HepG2 (cell line): Measurements from ENCODE around the gene PDK2. TPM values are rescaled to one million over a fixed set of nuclear protein-coding genes. Genes with fewer than 3 reads are reported as not detected.

Experiments used
- ATAC-seq: fragments of 200-7000 bp; cut with Tn5 transposase; 3 replicates; pipeline ENCODE4 v1.9.1; 2020; ENCODE audit warnings: mild to moderate bottlenecking, moderate library complexity
- BruUV-seq: library from RNA; stranded (reverse); fragments of 400-500 nt; replicated peaks from 2 replicates; lab custom pipeline; 2021; lab: Mats Ljungman, UMichigan
- CTCF ChIA-PET: fragments of 300-600 bp; formaldehyde crosslinking; extraction: SDS; loops from one replicate; lab custom pipeline; 2021; ENCODE audit warnings: low total read pairs, inconsistent platforms, low intra/inter-chr PET ratio; lab: Yijun Ruan, JAX
- POLR2A ChIA-PET: fragments of 350-600 bp; sonication (Branson Sonifier 250); formaldehyde crosslinking; loops from one replicate; lab custom pipeline; 2020; ENCODE audit warnings: antibody characterized with exemption, inconsistent platforms; lab: Yijun Ruan, JAX
- DNase-seq: peaks from one replicate; pipeline ENCODE4 v3.0.0-alpha.2; 2015; ENCODE audit warnings: low spot score
- FAIRE-seq: peaks from 3 replicates; lab custom pipeline; 2011; peaks lifted over from hg19 to GRCh38; lab: Jason Lieb, UNC
- H2AFZ ChIP-seq: one replicate; pipeline ENCODE4 v1.6.1; 2011; ENCODE audit warnings: low read length, inconsistent platforms
- H3K27ac ChIP-seq: fragments of 300-600 bp; 3 replicates; pipeline ENCODE4 v1.8.0; 2011; ENCODE audit warnings: mixed run types, mild to moderate bottlenecking, mixed read lengths, low read length, inconsistent platforms; ENCODE audit not compliant: insufficient read depth; ENCODE audit errors: extremely low read length
- H3K27me3 ChIP-seq, 2 experiments: fragments of 200-600 bp in 1 of 2; 2 replicates in 1 of 2; 3 replicates in 1 of 2; pipeline versions ENCODE4 v1.6.0 to v1.8.0; 2011; ENCODE audit warnings: low read length in 2 of 2, mild to moderate bottlenecking in 2 of 2, moderate library complexity in 2 of 2, inconsistent platforms in 1 of 2; ENCODE audit not compliant: insufficient read depth in 2 of 2, control insufficient read depth in 1 of 2
- H3K36me3 ChIP-seq, 2 experiments: fragments of 200-600 bp in 1 of 2; replicated peaks in 1 of 2; 2 replicates in 1 of 2; 3 replicates in 1 of 2; pipeline versions ENCODE4 v1.5.1 to v1.8.0; 2011; ENCODE audit warnings: low read length in 2 of 2, inconsistent platforms in 1 of 2; ENCODE audit not compliant: insufficient read depth in 2 of 2, control insufficient read depth in 1 of 2
- H3K4me1 ChIP-seq: 2 replicates; pipeline ENCODE4 v1.5.1; 2012; ENCODE audit warnings: low read length, inconsistent platforms; ENCODE audit not compliant: insufficient read depth
- H3K4me2 ChIP-seq: 2 replicates; pipeline ENCODE4 v1.6.0; 2011; ENCODE audit warnings: low read depth, low read length, inconsistent platforms
- H3K4me3 ChIP-seq, 3 experiments: fragments of 200-600 bp in 1 of 3; sonication (generic), shearing (Covaris generic) in 1 of 3; replicated peaks in 1 of 3; 2 replicates each; pipeline ENCODE4 v1.5.1; 2011 to 2016; ENCODE audit warnings: low read length in 3 of 3, inconsistent platforms in 2 of 3, low read depth in 2 of 3, mild to moderate bottlenecking in 2 of 3, control low read depth in 1 of 3, mixed read lengths in 1 of 3; ENCODE audit not compliant: insufficient read depth in 1 of 3
- H3K79me2 ChIP-seq: one replicate; pipeline ENCODE4 v1.6.1; 2011; ENCODE audit warnings: low read length, inconsistent platforms; ENCODE audit not compliant: insufficient read depth
- H3K9ac ChIP-seq: 2 replicates; pipeline ENCODE4 v1.6.0; 2011; ENCODE audit warnings: mild to moderate bottlenecking, low read depth, low read length, inconsistent platforms; ENCODE audit not compliant: insufficient read depth
- H3K9me3 ChIP-seq: 2 replicates; pipeline ENCODE4 v1.5.1; 2012; ENCODE audit warnings: mild to moderate bottlenecking, low read length
- H4K20me1 ChIP-seq: 2 replicates; pipeline ENCODE4 v1.6.0; 2011; ENCODE audit warnings: inconsistent platforms, mild to moderate bottlenecking, low read length, moderate library complexity; ENCODE audit not compliant: insufficient read depth
- ARNT ChIP-seq: fragments of 450-650 bp; IDR thresholded peaks from 2 replicates; pipeline ENCODE4 v1.6.1; 2017
- ELF4 ChIP-seq: sonication (generic); formaldehyde crosslinking; IDR thresholded peaks from 2 replicates; pipeline ENCODE4 v1.5.0; 2020; ENCODE audit warnings: missing genetic modification reagents, mild to moderate bottlenecking, moderate library complexity, borderline replicate concordance
- EZH2 ChIP-seq: conservative IDR thresholded peaks from 2 replicates; pipeline ENCODE4 v1.6.1; 2012; ENCODE audit warnings: mild to moderate bottlenecking, low read depth, low read length, moderate library complexity
- RFXANK ChIP-seq: IDR thresholded peaks from 2 replicates; pipeline ENCODE4 v1.6.1; 2016
- U2AF2 ChIP-seq: fragments of 200-400 bp; formaldehyde crosslinking; IDR thresholded peaks from 2 replicates; pipeline ENCODE4 v1.6.1; 2017; ENCODE audit warnings: low read depth, mild to moderate bottlenecking, low read length
- ZNF343 ChIP-seq: sonication (generic); formaldehyde crosslinking; IDR thresholded peaks from 2 replicates; pipeline ENCODE4 v1.4.0; 2020; ENCODE audit warnings: mild to moderate bottlenecking, missing genetic modification reagents
- ZNF652 ChIP-seq: IDR thresholded peaks from 2 replicates; pipeline ENCODE4 v1.6.1; 2016; ENCODE audit warnings: low read depth, borderline replicate concordance
- ZSCAN31 ChIP-seq: sonication (generic); formaldehyde crosslinking; IDR thresholded peaks from 2 replicates; pipeline ENCODE4 v1.5.0; 2020; ENCODE audit warnings: low read depth, mild to moderate bottlenecking, missing genetic modification reagents
- WGBS: methylation state at CpG from one replicate; pipeline ENCODE4 v1.1.6; 2017; ENCODE audit warnings: low lambda C conversion rate; 5-methylcytosine and 5-hydroxymethylcytosine counted together
- in situ Hi-C: cut with HindIII; loops from 2 replicates; pipeline ENCODE4 v1.10.0; 2017; ENCODE audit warnings: low pct_unique_long_range_greater_than_20kb; ENCODE audit not compliant: extremely low pct_ligation_motif_present
- intact Hi-C: fragments of 100-400 bp; cut with micrococcal nuclease; formaldehyde crosslinking; loops from one replicate; pipeline ENCODE4 v1.10.0; 2022; ENCODE audit not compliant: unreplicated experiment
- polyA plus RNA-seq, 8 experiments: library from polyadenylated mRNA; depleted of rRNA in 3 of 8; stranded (reverse) in 7 of 8; unstranded in 1 of 8; fragments of >200 nt; fragmentation: Illumina TruSeq in 4 of 8; extraction: Trizol in 4 of 8; gene quantifications; 2 replicates each; pipeline versions ENCODE4 v1.2.1 to v1.2.3, GENCODE V29; 2011 to 2016; ENCODE audit warnings: low read depth in 4 of 8, missing spikeins in 1 of 8, mixed read lengths in 1 of 8; ENCODE audit not compliant: insufficient read depth in 1 of 8
- total RNA-seq, 5 experiments: library from RNA; depleted of rRNA; stranded (reverse); fragments of >200 nt; fragmentation: Illumina TruSeq; extraction: Trizol; gene quantifications; 2 replicates each; pipeline ENCODE4 v1.2.3, GENCODE V29; 2016; ENCODE audit warnings: low read depth in 1 of 5

Gene PDK2
- total and polyA plus RNA-seq, 2 of the 13 experiments (the other 11 are each of a cell fraction or from before 2014, with no cell fraction given), result 18.5 to 59.7 TPM

GRCh38 chr17:50127697-50128361 is 32.7 kb downstream of the PDK2 start:
- no peak overlapping the region for H3K27ac ChIP-seq
- no peak overlapping the region for H3K4me2 ChIP-seq
- H3K27me3 ChIP-seq, result peaks cover 10 to 32% of the 10 kb centered on the region in 2 experiments
- CTCF ChIA-PET, result no interaction called here
- no peak overlapping the region for H3K4me3 ChIP-seq
- TF ChIP-seq ZNF343 (CRISPR knock-in tag), result no peak
- no peak for TF ChIP-seq ARNT
- no peak for TF ChIP-seq ZSCAN31 (CRISPR knock-in tag)
- TF ChIP-seq U2AF2, result no peak
- TF ChIP-seq RFXANK (CRISPR knock-in tag), result no peak
- BruUV-seq, result no TSS peak
- intact Hi-C loops, result no loop called here
- 48% methylated on average over 6 of the region's 6 CpGs for WGBS
- H3K9me3 ChIP-seq, result no peaks in the 10 kb centered on the region
- POLR2A ChIA-PET, result no interaction called here
- no peak overlapping the region for H2AFZ ChIP-seq
- H3K4me1 ChIP-seq, result peaks cover 51% of the 10 kb centered on the region
- FAIRE-seq, result no peak
- in situ Hi-C loops, result no loop called here
- H3K79me2 ChIP-seq, result no peaks in the 10 kb centered on the region
- no peak overlapping the region for H3K9ac ChIP-seq
- DNase-seq, result no peak
- H3K36me3 ChIP-seq, result no peaks in the 10 kb centered on the region
- ATAC-seq, result no peak
- no peaks in the 10 kb centered on the region for H4K20me1 ChIP-seq

DNA sequence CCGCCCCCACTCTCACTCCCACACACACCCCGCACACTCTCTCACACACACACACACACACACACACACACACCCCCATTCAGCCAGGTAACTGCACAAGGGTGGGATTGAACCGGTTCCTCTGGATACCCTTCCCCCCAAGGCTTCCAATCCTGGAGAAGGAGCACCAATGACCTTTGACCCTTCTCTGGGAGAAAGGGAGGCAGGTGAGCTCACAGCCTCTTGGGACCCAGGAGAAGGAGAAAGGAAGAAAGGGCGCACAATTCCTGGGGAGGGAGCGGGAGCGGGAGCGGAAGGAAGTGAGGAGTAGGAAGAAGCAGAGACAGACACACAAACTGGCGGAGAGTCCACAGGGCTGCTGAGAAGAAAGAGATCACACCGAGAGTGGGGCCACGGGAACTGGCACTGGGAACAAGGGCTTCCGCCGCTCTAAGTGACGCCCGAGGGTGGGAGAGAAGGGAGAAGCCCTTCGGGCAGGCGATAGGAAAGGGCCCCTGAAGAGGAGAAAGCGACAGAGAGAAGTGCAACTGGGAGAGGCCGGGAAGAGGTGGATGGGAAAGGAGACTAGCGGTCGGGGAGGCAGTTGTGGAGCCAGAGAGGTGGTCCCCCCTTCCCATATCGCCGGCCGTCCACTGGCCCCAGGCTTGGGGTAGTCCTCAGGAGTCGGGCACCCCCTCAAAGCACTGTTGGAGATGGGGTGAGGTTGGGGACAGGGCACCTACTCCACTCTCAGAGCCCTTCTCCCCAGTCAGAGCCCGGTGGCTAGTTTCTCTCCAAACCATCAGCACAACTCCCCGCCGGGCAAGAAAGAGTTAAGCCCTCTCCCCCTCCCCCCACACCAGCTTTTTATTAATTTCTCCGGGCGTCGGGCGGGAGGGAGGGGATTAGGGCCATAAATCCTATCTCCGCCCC is 33.5 kb downstream of the PDK2 start:
- no TSS peak for BruUV-seq
- Histone ChIP-seq H4K20me1 (no peaks in the 10 kb centered on the region), H3K4me3 (peak overlapping the region in 2 of 3 experiments; percentile 5 to 27; a peak in 1 of 6 replicates), H3K9me3 (no peaks in the 10 kb centered on the region), H3K4me1 (peaks cover 52% of the 10 kb centered on the region), H3K4me2 (peak overlapping the region; percentile 50), H3K9ac (no peak overlapping the region), H3K36me3 (no peaks in the 10 kb centered on the region), H3K27ac (no peak overlapping the region), H3K27me3 (peaks cover 10 to 24% of the 10 kb centered on the region in 2 experiments), H2AFZ (no peak overlapping the region), H3K79me2 (no peaks in the 10 kb centered on the region)
- POLR2A ChIA-PET, result no interaction called here
- ATAC-seq, result no peak
- in situ Hi-C loops (no loop called here), intact Hi-C loops (no loop called here)
- no peak for FAIRE-seq
- TF ChIP-seq EZH2, result peak; percentile 73; the same call in 1 of the 2 replicates
- TF ChIP-seq ELF4 (CRISPR knock-in tag), result no peak
- peak; percentile 49; the same call in 1 of the 2 replicates for TF ChIP-seq ZNF652 (CRISPR knock-in tag)
- 33% methylated on average over 32 of the region's 32 CpGs for WGBS
- CTCF ChIA-PET, result no interaction called here
- DNase-seq, result no peak
